ENCODE data around the gene SHROOM4. TPM values are rescaled to one million over a fixed set of nuclear protein-coding genes. Genes with fewer than 3 reads are reported as not detected.

The SHROOM4 gene
- total RNA-seq, result 10 to 100 TPM in 2 of 3 donors, 1 to 10 TPM in 1; 6.9 to 13.8 (median 12.5) TPM

GRCh38 chrX:50813843-50814661 lies at the start of gene SHROOM4:
Gene SHROOM4, minus strand, starts transcription at chrX:50814194. Its CDS starts 176 bp downstream, at chrX:50814018.
- Histone ChIP-seq H3K4me1 (no peaks in the 10 kb centered on the region), H3K36me3 (no peaks in the 10 kb centered on the region), H3K27me3 (peaks cover 0 to 53% of the 10 kb centered on the region in 2 donors), H3K27ac (peak within 1 kb of the TSS; percentile 69 to 77), H3K4me3 (peak within 1 kb of the TSS; percentile 47 to 72 (median 58)), H3K9me3 (no peaks in the 10 kb centered on the region)
- no peak for TF ChIP-seq POLR2AphosphoS5 (IDR thresholded peaks at IDR 0.05)
- intact Hi-C loops (cut with DNase I; ENCODE audit: low total_unique reads), result no loop called here
- peak in 1 of 2 donors; percentile 24 for DNase-seq (ENCODE audit: low spot score in 2 of 2)

GRCh38 chrX:50863471-50863870 lies 49.5 kb upstream of the SHROOM4 start:
- Histone ChIP-seq H3K36me3 (no peaks in the 10 kb centered on the region), H3K27me3 (peaks cover 0 to 45% of the 10 kb centered on the region in 2 donors), H3K9me3 (no peaks in the 10 kb centered on the region), H3K4me3 (no peak overlapping the region), H3K4me1 (no peaks in the 10 kb centered on the region), H3K27ac (no peak overlapping the region)
- DNase-seq (ENCODE audit: low spot score in 2 of 2), result no peak
- intact Hi-C loops (cut with DNase I; ENCODE audit: low total_unique reads), result no loop called here
- TF ChIP-seq POLR2AphosphoS5 (IDR thresholded peaks at IDR 0.05), result no peak

- no peak overlapping the region for H3K27ac ChIP-seq
- peaks cover 0 to 47% of the 10 kb centered on the region in 2 donors for H3K27me3 ChIP-seq
- no peaks in the 10 kb centered on the region for H3K36me3 ChIP-seq
- H3K9me3 ChIP-seq, result no peaks in the 10 kb centered on the region
- TF ChIP-seq CTCF (IDR thresholded peaks at IDR 0.05) (no peak), POLR2A (IDR thresholded peaks at IDR 0.05) (no peak), POLR2AphosphoS5 (IDR thresholded peaks at IDR 0.05) (no peak)
- no peaks in the 10 kb centered on the region for H3K4me1 ChIP-seq
- no peak for DNase-seq (ENCODE audit: low spot score in 2 of 2)
- intact Hi-C loops (cut with DNase I; ENCODE audit: low total_unique reads), result no loop called here
- no peak overlapping the region for H3K4me3 ChIP-seq
Measured at GRCh38 chrX:50860518-50860917, 46.5 kb upstream of the SHROOM4 start.

- TF ChIP-seq CTCF (IDR thresholded peaks at IDR 0.05), result no peak
- TF ChIP-seq POLR2AphosphoS5 (IDR thresholded peaks at IDR 0.05), result no peak
- no peak for TF ChIP-seq POLR2A (IDR thresholded peaks at IDR 0.05)
- Histone ChIP-seq H3K27ac (no peak overlapping the region), H3K4me3 (no peak overlapping the region), H3K27me3 (peaks cover 0 to 41% of the 10 kb centered on the region in 2 donors), H3K4me1 (no peaks in the 10 kb centered on the region), H3K9me3 (no peaks in the 10 kb centered on the region), H3K36me3 (no peaks in the 10 kb centered on the region)
- DNase-seq (ENCODE audit: low spot score in 2 of 2), result no peak
- intact Hi-C loops (cut with DNase I; ENCODE audit: low total_unique reads), result no loop called here
Measured at GRCh38 chrX:50858548-50858947, 44.6 kb upstream of the SHROOM4 start.

- intact Hi-C loops (cut with DNase I; ENCODE audit: low total_unique reads), result no loop called here
- Histone ChIP-seq H3K9me3 (peaks cover 6 to 7% of the 10 kb centered on the region in 2 donors), H3K4me1 (no peaks in the 10 kb centered on the region), H3K27ac (no peak overlapping the region), H3K4me3 (no peak overlapping the region), H3K27me3 (peaks cover 0 to 18% of the 10 kb centered on the region in 2 donors), H3K36me3 (no peaks in the 10 kb centered on the region)
- DNase-seq (ENCODE audit: low spot score in 2 of 2), result no peak
- no peak for TF ChIP-seq POLR2AphosphoS5 (IDR thresholded peaks at IDR 0.05)
Measured at GRCh38 chrX:50853399-50853798, 39.4 kb upstream of the SHROOM4 start.

GRCh38 chrX:50852524-50852923 lies 38.5 kb upstream of the SHROOM4 start:
- Histone ChIP-seq H3K36me3 (no peaks in the 10 kb centered on the region), H3K9me3 (peaks cover 6 to 7% of the 10 kb centered on the region in 2 donors), H3K27ac (no peak overlapping the region), H3K27me3 (peaks cover 0 to 14% of the 10 kb centered on the region in 2 donors), H3K4me1 (no peaks in the 10 kb centered on the region), H3K4me3 (no peak overlapping the region)
- DNase-seq (ENCODE audit: low spot score in 2 of 2), result no peak
- intact Hi-C loops (cut with DNase I; ENCODE audit: low total_unique reads), result no loop called here
- TF ChIP-seq CTCF (IDR thresholded peaks at IDR 0.05), result no peak
- no peak for TF ChIP-seq POLR2A (IDR thresholded peaks at IDR 0.05)
- TF ChIP-seq POLR2AphosphoS5 (IDR thresholded peaks at IDR 0.05), result no peak

Data from breast epithelium (tissue), 4 donors.